Stimulated activated effector memory CD8-positive, alpha-beta T cell treated with anti-CD3 and anti-CD28 coated beads, Interleukin-12 subunit alpha, Interleukin-12 subunit beta, amount 100 ng/mL, for 72 hours (primary cell): ENCODE measurements around the gene CDK14.
"Not testable (repeated sequence)": the region's sequence is repeated elsewhere in the genome, so short reads cannot be mapped to it uniquely, and the experiment has no call there.

Source experiments
- ATAC-seq: fragments of 150-1000 bp; cut with Tn5 transposase; 2 replicates; pipeline ENCODE4 v1.10.0; 2021
- DNase-seq, 2 donors: peaks; one replicate each; pipeline ENCODE4 v3.0.0; 2021 to 2022; ENCODE audit warnings: low spot score in 2 of 2
- H3K27ac Mint-ChIP-seq: one replicate; pipeline ENCODE4 v1.8.0; 2022; ENCODE audit warnings: mild to moderate bottlenecking, mixed read lengths
- H3K36me3 Mint-ChIP-seq: one replicate; pipeline ENCODE4 v1.8.0; 2022; ENCODE audit warnings: mild to moderate bottlenecking, mixed read lengths
- H3K4me1 Mint-ChIP-seq: one replicate; pipeline ENCODE4 v1.8.0; 2022; ENCODE audit warnings: mixed read lengths
- H3K4me3 Mint-ChIP-seq: one replicate; pipeline ENCODE4 v1.8.0; 2022; ENCODE audit warnings: mild to moderate bottlenecking, mixed read lengths
- H3K9me3 Mint-ChIP-seq: one replicate; pipeline ENCODE4 v1.8.0; 2022; ENCODE audit warnings: mixed read lengths

Gene CDK14

DNA sequence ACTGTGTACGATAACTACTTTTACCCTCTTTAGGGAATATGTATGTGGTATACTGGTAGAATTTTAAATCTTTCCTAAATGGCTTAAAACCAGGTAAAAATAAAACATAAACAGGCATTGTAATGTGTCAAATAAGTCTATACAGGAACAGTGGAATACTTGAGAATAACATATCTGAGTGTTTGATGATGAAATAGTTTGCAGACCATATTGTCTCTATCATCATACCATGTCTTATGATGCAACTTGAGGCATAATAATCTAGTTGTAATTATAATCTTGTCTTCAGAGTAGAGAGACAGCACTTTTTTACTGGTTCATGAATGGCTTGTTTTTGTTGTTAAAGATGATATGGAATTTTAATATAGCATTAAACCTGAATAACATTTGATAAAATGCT, 293.5 kb downstream of the CDK14 start:
- DNase-seq (no peak), ATAC-seq (no peak)
- Mint-ChIP-seq H3K36me3 (no peaks in the 10 kb centered on the region), H3K4me1 (no peaks in the 10 kb centered on the region), H3K9me3 (peaks cover 5% of the 10 kb centered on the region), H3K4me3 (no peak overlapping the region), H3K27ac (no peak overlapping the region)

DNA sequence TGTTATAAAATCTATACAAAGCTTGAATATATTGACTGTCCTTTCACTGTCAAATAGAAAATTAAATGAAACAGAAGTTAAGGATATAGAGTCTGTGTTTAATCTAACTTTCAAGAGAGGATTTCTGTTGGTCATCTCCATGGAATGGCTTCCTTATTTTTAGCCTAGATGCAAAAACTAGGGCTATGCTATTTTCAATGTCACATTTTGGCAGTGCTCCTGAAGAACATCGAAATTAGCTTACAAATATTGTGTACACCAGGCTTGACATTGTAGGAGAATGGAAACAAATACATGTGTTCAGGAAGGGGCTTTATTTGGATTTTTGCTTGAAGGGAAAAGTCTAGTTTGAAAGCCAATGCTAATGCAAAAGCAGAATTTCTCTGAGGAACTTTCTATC, 295.4 kb downstream of the CDK14 start:
- Mint-ChIP-seq H3K9me3 (peaks cover 12% of the 10 kb centered on the region), H3K36me3 (no peaks in the 10 kb centered on the region), H3K4me1 (no peaks in the 10 kb centered on the region), H3K4me3 (no peak overlapping the region), H3K27ac (no peak overlapping the region)
- no peak for DNase-seq
- no peak for ATAC-seq

DNA sequence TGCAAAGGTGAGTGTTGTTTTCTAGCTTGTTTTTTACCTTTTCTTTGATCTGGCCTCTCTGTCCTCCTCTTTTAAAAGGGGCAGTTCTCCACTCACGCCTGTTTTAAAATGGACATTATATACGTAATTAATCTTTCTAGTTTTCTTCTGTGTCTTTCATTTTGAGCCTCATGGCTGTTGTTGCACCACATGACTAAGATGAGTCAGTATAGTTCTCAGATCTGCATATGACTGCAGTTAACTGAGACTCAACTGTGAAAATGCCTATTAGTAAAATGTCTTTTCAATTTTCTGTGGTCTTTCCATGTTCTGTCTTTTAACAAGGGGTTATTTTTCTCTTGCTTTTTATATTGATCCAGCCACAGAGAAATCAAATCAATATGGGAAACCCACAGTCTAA, 296.1 kb downstream of the CDK14 start:
- H3K27ac Mint-ChIP-seq = no peak overlapping the region
- H3K36me3 Mint-ChIP-seq = no peaks in the 10 kb centered on the region
- no peaks in the 10 kb centered on the region for H3K4me1 Mint-ChIP-seq
- peaks cover 12% of the 10 kb centered on the region for H3K9me3 Mint-ChIP-seq
- no peak overlapping the region for H3K4me3 Mint-ChIP-seq
- DNase-seq (no peak), ATAC-seq (no peak)

DNA sequence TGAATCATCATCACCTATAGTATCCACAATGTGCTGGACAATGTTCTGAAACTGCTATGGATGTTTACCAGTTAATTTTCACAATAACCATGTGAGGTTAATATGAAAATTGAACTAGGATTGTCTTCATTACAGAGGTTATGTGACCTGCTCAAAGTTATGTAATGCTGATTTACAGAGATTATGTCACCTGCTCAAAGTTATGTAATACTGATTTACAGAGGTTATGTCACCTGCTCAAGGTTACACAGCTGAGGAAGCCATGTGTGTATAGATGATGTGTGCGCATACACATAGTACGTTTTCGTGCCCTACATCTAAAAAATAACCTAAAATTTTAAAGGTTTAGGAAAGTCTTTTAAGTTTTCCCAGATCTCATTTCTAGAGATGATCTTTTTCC, 298.0 kb downstream of the CDK14 start:
- Mint-ChIP-seq H3K4me3 (no peak overlapping the region), H3K9me3 (peaks cover 7% of the 10 kb centered on the region), H3K27ac (no peak overlapping the region), H3K4me1 (no peaks in the 10 kb centered on the region), H3K36me3 (no peaks in the 10 kb centered on the region)
- no peak for DNase-seq
- ATAC-seq = no peak

DNA sequence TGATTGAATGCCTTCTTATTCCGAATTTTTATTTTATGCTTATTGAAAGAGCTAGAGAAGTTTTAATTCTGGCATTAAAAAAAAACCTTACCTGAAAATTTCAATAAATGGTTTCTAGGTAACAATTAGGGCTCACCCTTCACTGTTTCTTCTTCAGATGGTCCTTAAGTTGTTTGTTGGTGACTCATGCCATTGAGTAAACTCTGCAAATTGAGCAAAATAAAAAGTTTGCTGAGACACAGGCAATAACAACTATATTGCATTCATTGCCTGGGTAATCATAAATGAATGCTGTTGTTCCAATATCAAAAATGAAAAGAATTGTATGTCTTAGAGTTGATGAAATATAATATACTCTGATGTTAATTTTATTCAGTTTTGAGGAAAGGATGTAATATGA, 300.3 kb downstream of the CDK14 start:
- no peaks in the 10 kb centered on the region for H3K36me3 Mint-ChIP-seq
- H3K4me3 Mint-ChIP-seq = no peak overlapping the region

DNA sequence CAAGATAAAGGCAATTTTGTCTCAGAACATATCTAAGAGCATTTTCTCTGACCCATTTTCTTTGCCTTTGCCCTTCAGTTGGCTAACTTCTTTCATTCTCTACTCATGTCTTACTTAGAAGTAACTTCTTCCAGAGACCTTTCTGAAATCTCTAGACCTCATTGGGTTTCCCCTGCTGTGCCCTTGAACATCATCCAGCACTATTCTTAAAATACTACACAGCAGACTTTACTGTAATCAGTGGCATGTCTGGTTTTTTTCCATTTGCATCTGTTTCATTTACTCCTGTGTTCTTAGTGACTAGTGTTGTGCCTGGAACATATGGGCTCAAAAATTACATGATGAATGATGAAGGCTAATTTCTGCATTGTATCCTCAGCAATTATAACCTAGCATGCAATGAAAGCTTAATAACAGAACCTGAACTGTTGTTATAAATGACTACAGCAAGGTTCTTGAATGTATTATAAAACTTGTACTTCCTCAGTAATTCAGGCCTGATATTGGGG, 301.9 kb downstream of the CDK14 start:
- H3K9me3 Mint-ChIP-seq = peaks cover 12% of the 10 kb centered on the region
- no peak overlapping the region for H3K27ac Mint-ChIP-seq
- ATAC-seq (no peak), DNase-seq (no peak)
- H3K4me3 Mint-ChIP-seq = no peak overlapping the region
- H3K4me1 Mint-ChIP-seq = no peaks in the 10 kb centered on the region
- no peaks in the 10 kb centered on the region for H3K36me3 Mint-ChIP-seq

More for the DNA sequence above, 300.3 kb downstream of the CDK14 start:
- DNase-seq (no peak), ATAC-seq (no peak)
- peaks cover 12% of the 10 kb centered on the region for H3K9me3 Mint-ChIP-seq
- H3K4me1 Mint-ChIP-seq = no peaks in the 10 kb centered on the region
- no peak overlapping the region for H3K27ac Mint-ChIP-seq

DNA sequence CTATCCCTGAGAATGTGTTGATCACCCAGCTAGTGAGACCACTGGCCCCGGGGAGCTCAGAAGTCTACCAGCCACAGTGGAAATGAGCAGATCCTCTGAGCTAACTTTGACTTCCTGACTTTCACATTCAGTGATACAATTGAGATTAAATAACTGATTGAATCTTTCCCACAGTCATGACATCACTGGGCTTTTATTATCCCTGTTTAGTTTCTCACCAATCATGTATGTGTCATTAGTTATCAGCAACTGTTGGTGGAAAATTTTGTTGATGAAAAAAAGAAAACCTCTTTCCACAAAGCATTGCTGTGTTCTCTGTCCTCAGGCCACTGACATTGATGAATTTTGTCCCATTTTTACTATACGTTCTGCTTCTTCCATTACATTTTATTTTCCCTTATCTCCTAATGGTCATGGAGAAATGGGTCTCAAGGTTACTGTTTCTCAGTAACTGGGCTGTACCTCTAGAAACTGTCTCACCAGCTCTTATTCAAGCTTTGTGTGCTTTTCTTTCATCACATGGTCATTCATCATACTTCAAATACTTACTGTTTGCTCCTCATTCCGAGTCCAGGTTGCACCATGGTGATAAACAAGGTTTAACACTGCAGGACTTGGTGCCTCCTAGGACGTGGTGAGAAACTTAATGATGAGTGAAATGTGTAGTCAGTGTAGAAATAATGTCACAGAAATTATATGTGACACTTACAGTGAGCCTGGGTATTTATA, 304.7 kb downstream of the CDK14 start:
- DNase-seq = no peak
- ATAC-seq = no peak
- no peak overlapping the region for H3K4me3 Mint-ChIP-seq
- no peaks in the 10 kb centered on the region for H3K4me1 Mint-ChIP-seq
- no peaks in the 10 kb centered on the region for H3K36me3 Mint-ChIP-seq
- H3K27ac Mint-ChIP-seq = no peak overlapping the region
- peaks cover 12% of the 10 kb centered on the region for H3K9me3 Mint-ChIP-seq

DNA sequence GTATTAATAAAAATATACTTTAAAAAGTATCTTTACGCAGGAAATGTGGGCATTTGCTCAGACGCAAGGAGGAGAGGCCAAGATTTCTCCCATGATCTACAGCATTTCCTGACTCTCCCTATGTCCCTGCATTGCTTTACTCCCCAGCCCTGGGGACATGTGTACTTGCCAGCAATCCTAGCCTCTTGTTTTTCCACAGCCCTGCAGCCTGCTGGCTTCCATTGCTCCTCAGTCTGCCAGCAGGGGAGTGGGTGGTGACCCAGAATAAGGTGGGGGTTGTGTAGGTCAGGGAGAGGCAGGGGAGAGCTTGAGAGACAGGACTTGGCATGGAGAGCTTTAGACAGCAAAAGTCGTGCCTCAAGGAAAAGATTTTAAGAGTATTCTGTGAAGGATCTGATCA, 307.7 kb downstream of the CDK14 start:
- Mint-ChIP-seq H3K4me3 (no peak overlapping the region), H3K27ac (no peak overlapping the region), H3K4me1 (no peaks in the 10 kb centered on the region), H3K9me3 (peaks cover 5% of the 10 kb centered on the region), H3K36me3 (no peaks in the 10 kb centered on the region)
- DNase-seq = no peak
- ATAC-seq = no peak

DNA sequence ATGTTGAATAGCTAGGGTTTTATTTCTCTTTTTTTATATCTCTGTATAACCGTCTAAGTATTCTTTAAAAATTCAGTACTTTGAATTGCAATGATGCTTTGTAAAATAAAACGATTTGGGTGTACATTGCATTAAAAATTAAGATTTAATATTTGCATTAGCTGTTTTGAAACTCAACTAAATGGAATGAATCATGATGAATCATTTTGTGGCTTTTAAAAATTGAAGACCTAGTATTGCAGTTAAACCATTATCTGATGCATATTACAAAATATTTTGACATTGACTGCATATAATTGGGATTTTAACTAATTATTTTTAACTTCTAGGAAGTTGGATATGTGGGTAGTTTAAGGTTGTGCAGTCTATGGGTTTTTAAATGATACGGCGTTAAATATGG, 314.0 kb downstream of the CDK14 start:
- Mint-ChIP-seq H3K36me3 (no peaks in the 10 kb centered on the region), H3K9me3 (peaks cover 6% of the 10 kb centered on the region), H3K4me1 (no peaks in the 10 kb centered on the region), H3K4me3 (no peak overlapping the region), H3K27ac (no peak overlapping the region)
- DNase-seq (no peak), ATAC-seq (no peak)

DNA sequence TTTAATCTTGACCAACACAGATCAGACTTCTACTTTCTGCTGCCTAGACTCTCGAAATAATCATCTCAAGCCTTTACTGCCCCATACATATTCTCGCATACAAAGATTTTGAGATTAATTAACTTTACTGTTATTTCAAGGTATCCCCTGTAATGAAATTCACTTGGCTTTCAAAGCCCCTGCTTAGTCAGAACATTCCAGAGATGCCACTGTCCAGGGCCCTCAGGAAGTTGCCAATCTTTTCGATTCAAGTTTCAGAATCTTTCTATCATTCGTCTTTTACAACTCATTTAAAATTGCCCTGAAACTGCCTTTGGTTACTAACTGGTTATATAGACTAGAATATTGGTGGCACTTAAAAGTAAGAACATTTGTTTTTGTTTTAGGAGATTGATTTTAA, 320.2 kb downstream of the CDK14 start:
- H3K4me3 Mint-ChIP-seq = no peak overlapping the region
- H3K9me3 Mint-ChIP-seq = peaks cover 7% of the 10 kb centered on the region
- no peaks in the 10 kb centered on the region for H3K4me1 Mint-ChIP-seq
- no peak overlapping the region for H3K27ac Mint-ChIP-seq
- H3K36me3 Mint-ChIP-seq = no peaks in the 10 kb centered on the region
- no peak for ATAC-seq
- DNase-seq = no peak

DNA sequence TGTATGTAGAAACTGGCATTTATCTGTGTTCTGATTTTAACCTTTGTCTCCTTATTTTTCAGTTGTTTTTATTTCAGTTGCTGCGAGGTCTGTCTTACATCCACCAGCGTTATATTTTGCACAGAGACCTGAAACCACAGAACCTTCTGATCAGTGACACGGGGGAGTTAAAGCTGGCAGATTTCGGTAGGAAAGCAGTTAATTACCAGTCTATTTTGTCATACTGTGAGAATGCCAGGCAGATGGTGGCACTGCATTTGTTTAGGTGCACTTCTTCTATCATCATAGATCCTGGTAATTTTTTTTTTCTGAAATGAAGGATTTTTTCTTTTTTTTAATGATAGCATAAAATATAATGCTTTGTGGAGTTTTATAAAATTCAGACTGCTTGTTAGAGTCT, 321.4 kb downstream of the CDK14 start:
- ATAC-seq = no peak
- Mint-ChIP-seq H3K4me1 (no peaks in the 10 kb centered on the region), H3K9me3 (peaks cover 5% of the 10 kb centered on the region), H3K36me3 (no peaks in the 10 kb centered on the region), H3K4me3 (no peak overlapping the region), H3K27ac (no peak overlapping the region)
- DNase-seq = no peak

DNA sequence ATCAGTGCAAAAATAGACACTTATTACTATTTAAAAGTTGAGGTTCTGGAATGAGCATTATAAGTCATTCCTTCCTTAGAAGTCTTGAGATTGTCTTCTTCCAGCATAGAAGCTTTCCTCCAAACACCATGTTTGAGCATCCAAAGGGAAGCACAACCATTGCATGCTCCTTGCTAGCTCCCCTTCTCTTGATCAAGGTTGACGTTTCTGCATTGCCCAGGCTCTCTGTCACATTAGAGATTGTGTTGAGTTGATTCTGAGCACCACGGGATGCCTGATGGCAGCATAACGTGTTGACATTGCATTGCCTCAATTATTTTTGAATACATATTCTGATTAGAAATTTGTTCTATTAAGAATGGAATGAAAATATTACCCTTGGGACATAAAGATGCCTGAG, 322.2 kb downstream of the CDK14 start:
- Mint-ChIP-seq H3K36me3 (no peaks in the 10 kb centered on the region), H3K4me1 (no peaks in the 10 kb centered on the region)
- no peak for ATAC-seq

DNA sequence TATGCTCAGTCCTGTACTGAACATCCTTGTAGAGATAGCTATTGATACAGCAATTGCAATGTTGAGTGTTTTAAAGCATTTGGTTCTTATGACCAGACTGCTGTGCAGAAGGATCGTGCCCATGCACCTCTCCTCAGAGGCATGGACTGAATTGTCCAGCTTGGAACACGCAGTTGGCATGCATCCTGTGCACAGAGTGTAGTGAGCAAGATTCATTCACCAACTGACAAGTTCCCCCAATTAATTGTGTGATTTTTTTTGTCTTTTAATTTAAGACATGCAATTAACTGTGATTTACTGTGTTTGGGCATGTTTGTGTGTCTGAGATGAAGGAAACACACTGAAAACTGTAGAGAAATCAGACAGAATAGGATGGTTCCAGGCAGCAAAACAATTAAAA, 323.7 kb downstream of the CDK14 start:
- Mint-ChIP-seq H3K4me1 (no peaks in the 10 kb centered on the region), H3K27ac (no peak overlapping the region), H3K9me3 (peaks cover 2% of the 10 kb centered on the region), H3K36me3 (no peaks in the 10 kb centered on the region), H3K4me3 (no peak overlapping the region)
- no peak for DNase-seq
- no peak for ATAC-seq

More for the DNA sequence above, 322.2 kb downstream of the CDK14 start:
- no peak for DNase-seq
- H3K27ac Mint-ChIP-seq = no peak overlapping the region
- no peak overlapping the region for H3K4me3 Mint-ChIP-seq
- peaks cover 5% of the 10 kb centered on the region for H3K9me3 Mint-ChIP-seq

DNA sequence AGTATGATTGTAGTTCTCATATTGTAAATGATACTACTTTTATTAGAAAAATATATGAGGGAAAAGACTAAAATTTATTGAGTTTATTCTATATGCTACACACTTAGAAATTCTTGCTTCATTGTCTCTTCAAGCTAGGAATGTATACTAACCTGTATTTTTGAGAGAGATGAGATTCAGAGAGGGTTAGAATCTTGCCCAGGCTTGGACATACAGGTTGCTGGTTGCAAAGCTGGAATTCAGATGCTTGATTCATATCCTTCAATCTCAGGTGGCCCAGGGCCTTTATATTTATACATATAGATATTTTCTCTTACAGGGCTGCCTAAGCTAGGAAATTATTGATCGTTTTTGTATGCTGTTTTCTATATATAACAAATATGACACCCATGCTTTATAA, 324.2 kb downstream of the CDK14 start:
- DNase-seq (no peak), ATAC-seq (no peak)
- Mint-ChIP-seq H3K4me3 (no peak overlapping the region), H3K4me1 (no peaks in the 10 kb centered on the region), H3K9me3 (peaks cover 2% of the 10 kb centered on the region), H3K36me3 (no peaks in the 10 kb centered on the region), H3K27ac (no peak overlapping the region)

DNA sequence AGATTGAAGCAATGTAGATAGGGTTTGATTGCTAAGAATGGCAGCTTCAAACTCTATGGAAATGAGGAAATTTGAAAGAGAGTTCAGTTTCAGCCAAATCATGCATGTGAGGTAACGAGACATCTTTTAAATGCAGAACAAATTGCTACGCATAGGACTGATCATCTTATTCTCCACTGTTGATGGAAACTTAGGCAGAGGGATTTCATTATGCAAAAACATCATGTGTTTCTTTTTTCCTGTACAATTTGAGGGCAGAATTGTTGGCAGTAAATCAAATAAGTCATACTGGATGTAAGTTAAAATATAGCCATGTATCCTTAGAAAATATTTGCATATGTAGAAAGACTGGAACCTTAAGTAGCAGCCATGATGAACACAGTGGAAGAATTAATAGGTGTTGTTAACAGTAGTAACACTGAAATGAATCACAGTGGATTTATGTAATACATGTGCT, 327.4 kb downstream of the CDK14 start:
- DNase-seq = no peak
- H3K4me3 Mint-ChIP-seq = no peak overlapping the region
- no peak overlapping the region for H3K27ac Mint-ChIP-seq
- peaks cover 6% of the 10 kb centered on the region for H3K9me3 Mint-ChIP-seq
- H3K4me1 Mint-ChIP-seq = no peaks in the 10 kb centered on the region
- ATAC-seq = no peak
- H3K36me3 Mint-ChIP-seq = no peaks in the 10 kb centered on the region

DNA sequence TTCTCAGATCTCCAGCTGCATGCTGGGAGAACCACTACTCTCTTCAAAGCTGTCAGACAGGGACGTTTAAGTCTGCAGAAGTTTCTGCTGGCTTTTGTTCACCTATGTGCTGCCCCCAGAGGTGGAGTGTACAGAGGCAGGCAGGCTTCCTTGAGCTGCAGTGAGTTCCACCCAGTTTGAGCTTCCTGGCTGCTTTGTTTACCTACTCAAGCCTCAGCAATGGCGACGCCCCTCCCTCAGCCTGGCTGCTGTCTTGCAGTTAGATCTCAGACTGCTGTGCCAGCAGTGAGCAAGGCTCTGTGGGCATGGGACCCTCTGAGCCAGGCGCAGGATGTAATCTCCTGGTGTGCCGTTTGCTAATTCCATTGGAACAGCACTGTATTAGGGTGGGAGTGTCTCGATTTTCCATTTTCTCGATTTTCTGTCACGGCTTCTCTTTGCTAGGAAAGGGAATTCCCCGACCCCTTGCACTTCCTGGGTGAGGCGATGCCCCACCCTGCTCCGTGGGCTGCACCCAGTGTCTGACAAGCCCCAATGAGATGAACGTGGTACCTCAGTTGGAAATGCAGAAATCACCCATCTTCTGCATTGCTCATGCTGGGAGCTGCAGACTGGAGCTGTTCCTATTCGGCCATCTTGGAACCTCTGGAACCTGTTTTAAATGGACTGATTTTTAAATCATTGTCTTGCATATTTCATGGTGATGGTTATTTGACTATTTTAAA, 332.7 kb downstream of the CDK14 start:
- not testable (repeated sequence) for H3K27ac Mint-ChIP-seq, H3K9me3 Mint-ChIP-seq, ATAC-seq, DNase-seq, H3K4me1 Mint-ChIP-seq, H3K36me3 Mint-ChIP-seq, H3K4me3 Mint-ChIP-seq
